Activated naive CD8-positive, alpha-beta T cell treated with anti-CD3 and anti-CD28 coated beads, Interleukin-2, amount 50 U/mL, for 16 hours (primary cell): Measurements from ENCODE around the gene ZBTB24.
"Not testable (repeated sequence)": the region's sequence is repeated elsewhere in the genome, so short reads cannot be mapped to it uniquely, and the experiment has no call there.

ENCODE experiments used
- DNase-seq: peaks from one replicate; pipeline ENCODE4 v3.0.0-alpha.2; 2020; ENCODE audit warnings: low read depth, low spot score

The ZBTB24 gene

DNA sequence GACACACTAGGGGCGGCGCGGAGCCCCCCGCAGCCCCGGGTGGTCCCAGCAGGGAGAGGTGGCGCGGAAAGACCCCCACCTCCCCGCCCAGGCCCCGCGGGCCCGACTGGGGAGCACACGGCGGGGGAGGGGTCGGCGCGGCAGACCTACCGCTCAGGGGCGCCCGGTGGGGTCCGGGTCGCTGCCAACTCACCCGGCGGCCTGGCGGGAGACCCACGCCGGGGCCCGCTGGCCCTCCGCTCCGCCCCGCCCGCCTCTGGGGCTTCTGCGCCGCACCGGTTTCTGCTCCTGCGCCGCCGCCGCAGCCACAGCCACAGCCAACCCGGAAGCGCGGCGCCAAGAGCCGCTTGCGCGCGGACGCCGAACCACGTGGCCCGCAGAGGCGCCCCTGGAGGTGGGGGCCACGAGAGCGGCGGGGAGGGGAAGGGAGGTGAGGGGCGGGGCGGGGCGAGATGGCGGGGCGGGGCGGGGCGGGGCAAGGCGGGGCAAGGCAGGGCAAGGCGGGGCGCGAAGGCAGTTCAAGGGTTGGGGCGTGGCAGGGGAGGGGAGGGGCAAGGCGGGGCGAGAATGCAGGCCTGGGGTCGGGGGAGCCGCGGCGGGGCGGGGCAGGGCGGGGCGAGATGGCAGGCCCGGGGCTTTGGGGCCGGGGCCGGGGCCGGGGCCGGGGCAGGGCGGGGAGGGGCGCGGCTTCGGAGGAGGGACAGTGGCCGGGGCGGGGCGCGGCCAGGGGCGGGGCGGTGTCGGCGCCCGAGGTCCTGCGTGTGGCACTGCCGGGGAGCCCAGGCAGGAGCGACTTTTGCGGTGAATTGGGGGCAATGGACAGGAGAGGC, at the start of gene ZBTB24:
Gene ZBTB24, minus strand, starts transcription at position 315 of the 830 bp plus-strand sequence. CDS start 1,193 bp downstream, outside the sequence.
- peak; percentile 79 for DNase-seq

DNA sequence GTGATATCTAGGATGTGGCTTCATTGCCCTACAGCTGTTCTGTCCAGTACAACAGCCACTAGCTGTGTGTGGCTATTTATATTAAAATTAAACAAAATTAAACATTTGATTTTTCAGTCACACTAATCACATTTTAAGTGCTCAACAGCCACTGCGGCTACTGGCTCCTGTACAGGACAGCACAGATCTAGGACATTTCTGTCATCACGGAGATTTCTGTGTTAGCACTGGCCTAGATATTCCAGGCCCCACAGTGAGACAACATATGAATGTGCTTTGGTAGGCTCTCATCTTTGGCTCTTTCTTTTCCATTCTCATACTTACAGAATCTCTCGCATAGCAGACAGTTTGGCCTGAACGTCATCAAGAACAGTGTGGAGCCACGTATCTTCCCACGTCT, 48.4 kb upstream of the ZBTB24 start:
- no peak for DNase-seq

DNA sequence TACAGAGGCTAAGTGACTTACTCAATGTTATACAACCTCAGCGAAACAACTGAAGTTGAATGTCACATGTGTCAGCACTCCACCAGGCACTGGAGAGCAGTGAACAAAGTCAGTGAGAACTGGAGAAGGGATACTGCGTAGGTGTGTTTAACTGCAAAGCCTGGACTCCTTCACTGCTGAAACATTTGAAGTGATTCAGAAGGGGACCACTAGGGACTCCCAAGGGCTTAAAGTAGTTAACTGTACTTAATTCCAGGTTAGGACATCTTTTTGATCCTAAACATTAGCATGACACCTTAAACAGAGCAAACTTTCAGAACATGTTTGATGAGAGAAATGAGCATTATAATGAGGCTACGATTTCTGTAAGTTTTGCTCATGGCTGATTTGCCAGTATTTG, 45.0 kb upstream of the ZBTB24 start:
- DNase-seq, result no peak

DNA sequence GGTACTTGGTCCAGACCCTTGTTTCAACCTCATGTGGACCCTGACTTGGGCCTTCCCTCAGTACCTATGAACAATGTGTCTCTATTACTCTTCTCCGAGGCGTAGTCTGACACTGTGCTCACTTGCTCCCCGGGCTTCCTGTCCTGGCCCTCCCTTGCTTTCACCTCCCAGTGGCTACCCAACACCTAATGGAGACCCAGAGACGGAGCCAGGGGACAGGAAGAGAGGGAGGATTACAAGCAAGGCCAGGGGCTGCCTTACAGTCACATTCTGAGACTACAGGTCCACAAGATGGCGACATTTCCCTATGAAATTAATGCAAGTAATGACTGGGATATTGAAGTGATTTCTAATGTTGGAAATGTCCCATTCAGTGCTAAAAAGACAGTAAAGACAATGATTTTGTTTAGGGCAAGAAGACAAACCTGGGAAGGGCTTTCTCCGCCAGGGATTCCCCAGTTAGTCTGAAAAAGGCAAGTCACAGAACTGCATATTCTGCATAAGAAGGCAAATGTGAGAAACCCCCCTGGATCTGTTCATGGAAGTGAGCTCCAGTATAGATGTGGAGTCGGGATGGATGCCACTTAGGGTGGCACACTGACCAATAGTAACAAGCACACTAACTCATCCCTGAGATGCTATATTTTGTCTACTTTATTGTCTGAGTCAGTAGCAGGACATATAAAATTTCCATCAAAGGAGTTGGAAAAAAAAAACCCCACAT, 44.0 kb upstream of the ZBTB24 start:
- DNase-seq, result peak; percentile 25

DNA sequence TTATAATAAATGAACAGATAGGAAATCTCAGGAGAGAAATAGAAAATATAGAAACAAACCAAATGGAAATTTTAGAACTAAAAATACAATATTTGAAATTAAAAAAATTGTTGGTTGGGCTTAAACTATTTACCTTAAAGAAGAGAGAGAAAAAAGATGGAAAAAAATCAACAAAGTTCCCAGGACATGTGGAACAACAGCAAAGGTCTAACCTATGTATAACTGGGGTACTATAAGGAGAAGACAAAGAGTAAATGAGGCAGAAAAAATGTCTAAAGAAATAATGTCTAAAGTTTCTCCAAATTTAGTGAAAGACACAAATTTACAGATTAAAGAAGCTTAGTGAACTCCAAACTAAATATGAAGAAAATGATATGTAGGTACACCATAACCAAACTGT, 41.1 kb upstream of the ZBTB24 start:
- DNase-seq, result no peak

DNA sequence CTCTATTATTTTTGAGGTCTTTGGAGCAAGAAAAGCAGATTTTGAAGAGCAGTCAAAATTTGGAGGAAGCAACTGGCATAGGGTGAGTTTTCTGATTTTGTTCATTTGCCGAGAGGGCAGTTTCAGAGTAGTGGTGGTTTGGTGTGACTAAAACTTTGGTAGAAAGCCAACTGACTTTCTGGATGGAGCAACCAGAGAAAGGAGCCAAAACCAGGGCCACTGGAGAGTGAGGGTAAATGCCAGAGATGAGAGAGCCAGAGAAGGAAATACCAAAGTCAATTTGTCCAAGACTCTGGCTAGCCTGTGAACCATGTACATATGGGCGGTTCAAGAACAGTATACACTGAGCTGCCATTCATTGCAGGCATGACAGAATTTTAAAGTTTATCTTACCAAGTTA, 40.5 kb upstream of the ZBTB24 start:
- no peak for DNase-seq

DNA sequence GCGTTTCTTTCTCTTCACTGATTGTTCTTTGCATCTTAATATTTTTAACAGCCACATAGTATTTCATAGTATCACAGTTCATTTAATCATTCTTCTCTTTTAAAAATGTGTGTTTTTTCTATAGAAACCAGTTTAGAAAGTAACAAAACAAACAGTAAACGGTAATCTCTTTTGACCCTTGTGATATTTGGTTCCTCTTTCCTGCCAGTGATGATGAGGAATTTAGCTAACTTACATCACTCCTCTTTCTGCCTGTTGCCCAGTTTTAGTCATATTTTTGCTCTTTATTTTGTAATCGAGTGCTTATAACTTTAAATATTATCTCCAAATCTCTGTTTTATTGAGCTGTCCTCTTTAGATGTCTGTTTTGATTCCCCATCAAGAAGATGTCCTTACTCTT, 38.1 kb upstream of the ZBTB24 start:
- DNase-seq, result no peak

DNA sequence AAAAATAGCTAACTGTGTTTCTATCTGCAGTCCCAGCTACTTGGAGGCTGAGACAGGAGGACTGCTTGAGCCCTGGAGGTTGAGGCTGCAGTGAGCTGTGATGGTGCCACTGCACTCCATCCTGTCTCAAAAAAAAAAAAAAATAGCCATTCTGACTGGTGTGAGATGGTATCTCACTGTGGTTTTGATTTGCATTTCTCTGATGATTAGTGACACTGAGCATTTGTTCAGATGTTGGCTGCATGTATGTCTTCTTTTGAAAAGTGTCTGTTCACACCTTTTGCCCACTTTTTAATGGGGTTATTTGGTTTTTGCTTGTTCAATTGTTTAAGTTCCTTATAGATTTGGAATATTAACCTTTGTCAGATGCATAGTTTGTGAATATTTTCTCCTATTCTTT, 36.6 kb upstream of the ZBTB24 start:
- DNase-seq, result not testable (repeated sequence)

DNA sequence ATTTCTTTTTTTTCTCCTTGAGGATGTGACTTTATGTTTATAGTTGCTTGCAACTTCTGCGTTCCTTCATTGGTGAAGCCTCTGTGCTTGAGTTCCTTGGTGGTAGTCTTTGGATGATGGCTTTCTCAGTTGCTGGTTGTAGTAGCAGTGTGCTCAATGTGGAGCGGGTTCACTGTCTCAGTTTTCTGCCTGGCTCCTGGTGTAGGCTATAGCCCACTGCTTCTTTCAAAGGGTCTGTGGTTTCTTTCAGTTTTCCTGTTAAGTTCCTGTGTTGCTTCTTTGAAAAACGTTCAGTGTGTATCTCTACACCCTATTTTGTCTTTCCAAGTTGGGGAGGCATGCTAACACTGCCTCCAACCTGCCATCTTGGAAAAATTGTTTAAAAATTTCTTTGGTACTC, 33.9 kb upstream of the ZBTB24 start:
- no peak for DNase-seq

DNA sequence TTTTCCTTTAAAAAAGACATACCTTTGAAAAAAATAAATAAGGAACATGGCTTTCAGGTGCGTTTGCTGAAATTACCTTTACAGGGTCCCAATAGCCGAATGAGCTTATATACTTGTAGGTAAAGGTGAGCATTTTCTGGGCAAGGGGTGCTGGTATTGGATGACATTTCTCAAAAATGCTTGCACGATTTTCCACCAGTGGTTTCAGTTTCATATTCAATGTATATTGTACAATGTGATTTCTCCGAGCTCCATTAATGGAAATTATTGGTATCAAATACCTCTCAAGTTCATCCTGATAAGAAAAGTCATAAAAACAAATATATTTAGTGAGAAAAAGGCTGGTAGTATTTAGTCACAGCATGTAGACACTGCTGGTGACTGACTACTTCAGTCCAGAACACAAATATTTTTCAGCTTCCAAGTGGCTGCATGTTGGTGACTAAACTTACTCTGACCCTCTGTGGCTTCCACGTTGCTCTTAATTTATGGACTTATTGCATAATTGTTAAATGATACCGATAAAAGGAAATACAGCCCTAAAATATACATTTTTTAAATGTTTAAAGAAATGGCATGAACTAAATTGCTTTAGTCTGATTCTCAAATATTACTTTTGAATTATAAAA, 32.9 kb upstream of the ZBTB24 start:
- DNase-seq, result no peak

DNA sequence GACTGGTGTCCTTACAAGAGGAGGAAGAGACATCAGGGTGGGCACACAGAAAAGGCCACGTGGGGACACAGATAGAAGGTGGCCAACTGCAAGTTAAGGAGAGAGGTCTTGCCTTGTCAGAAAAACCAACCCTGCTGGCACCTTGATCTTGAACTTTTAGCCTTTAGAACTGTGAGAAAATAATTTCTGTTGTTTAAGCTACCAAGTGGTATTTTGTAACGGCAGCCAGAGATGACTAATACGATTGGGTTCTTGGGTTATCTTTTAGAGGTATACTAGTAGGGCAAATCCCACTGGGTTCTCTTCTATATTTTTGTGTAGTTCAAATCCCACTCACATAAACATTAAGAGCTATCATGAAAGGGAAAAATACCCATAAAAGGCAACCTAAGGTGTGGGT, 31.9 kb upstream of the ZBTB24 start:
- DNase-seq, result no peak

DNA sequence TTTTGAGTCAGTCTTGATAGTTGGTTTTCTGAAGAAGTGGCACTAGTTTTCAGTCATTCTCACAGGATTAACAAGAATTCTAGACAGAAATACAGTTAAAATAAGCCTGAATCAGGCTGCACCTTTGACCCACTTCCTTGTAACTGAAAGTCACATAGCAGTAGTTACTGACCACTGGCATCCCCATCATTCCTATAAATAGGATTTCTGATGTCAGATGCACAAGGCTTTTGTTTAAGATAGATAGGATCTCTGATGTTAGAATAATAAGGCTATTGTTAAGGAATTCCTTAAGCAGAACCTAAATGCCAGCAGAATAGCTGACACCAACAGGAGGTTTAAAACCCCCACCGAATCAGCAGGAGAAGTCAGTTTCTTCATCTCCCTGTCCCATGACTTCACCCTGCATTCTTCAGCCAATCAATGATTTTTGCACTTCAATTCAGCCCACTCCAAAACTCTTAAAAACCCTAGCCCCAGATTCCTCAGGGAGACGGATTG, 30.6 kb upstream of the ZBTB24 start:
- DNase-seq, result no peak

DNA sequence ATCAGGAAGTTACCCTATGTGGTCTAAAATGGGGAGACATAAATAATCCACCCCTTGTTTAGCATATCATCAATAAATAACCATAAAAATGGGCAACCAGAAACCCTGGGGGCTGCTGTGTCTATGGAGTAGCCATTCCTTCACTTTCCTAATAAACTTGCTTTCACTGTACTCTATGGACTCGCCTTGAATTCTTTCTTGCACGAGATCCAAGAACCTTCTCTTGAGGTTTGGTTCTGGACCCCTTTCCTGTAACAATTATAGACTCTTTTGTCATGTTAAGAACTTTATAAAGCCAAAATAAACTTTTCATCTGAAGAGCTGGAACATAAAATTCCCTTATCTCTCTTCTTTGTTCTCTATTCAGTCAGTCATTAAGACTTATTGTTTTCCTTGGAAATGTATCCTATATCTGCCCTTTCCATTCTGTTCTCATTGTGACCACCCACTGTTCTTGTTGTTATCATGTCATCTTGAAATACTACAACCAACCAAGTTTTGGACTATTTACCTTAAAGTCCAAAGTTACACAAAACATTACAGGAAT, 29.3 kb upstream of the ZBTB24 start:
- DNase-seq, result no peak

DNA sequence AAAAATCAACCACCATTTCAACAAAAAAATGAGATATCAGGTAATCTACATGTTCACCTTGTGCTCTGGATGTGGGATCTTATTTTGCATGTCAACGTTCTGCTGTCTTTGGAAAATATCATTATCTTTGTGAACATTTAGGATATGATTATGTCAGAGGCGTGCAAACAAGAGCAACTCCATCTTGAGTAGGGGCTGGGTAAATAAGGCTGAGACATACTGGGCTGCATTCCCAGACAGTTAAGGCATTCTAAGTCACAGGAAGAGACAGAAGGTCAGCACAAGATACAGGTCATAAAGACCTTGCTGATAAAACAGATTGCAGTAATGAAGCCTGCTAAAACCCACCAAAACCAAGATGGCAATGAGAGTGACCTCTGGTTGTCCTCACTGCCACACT, 28.8 kb upstream of the ZBTB24 start:
- DNase-seq, result no peak

DNA sequence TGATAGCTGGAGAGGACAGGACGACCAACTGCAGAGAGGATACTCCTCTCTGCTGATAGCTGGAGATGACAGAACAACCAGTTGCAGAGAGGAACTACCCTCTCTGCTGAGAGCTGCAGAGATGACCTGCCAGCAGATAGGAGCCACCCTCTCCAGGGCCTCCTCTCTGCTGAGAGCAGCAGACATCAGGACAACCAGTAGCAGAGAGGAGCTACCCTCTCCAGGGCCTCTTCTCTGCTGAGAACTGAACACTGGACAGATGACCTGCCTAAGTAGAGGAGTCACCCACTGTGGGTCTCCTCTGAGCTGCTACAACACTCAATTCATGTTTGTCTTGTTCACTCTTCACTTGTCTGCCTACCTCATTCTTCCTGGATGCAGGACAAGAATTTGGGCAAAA, 27.3 kb upstream of the ZBTB24 start:
- no peak for DNase-seq

DNA sequence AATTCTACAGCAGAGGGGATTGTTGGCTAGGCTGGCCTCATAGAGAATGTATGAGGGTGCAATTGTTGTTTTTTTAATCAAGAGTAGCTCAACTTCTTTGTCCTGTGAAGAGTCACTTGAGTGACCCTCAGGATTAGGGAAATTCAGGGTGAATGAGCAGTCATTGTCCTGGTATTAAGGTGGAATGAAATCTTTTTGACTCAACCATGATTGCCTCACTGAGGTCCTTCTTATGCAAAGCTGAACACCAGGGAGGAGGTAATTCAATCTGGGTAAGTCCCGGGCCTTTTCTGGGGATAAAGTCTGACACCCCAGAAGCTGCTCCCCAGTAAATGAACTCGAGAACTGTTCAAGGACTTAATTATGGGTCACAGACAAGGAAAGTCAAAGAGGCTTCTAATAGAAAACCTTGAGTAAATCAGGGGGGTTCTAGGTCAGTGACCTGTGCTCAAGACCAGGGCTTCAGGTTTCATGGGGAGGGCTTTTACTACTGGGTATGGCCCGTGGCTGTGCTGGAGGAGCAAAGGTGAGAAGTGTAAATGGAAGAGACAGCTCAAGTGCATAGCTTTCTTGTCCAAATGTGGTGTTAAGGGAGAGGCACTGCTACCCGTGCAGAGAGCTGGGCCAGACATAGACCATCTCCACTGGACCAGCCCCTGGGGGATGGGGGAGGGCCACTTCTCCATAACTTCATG, 25.3 kb upstream of the ZBTB24 start:
- DNase-seq, result no peak

DNA sequence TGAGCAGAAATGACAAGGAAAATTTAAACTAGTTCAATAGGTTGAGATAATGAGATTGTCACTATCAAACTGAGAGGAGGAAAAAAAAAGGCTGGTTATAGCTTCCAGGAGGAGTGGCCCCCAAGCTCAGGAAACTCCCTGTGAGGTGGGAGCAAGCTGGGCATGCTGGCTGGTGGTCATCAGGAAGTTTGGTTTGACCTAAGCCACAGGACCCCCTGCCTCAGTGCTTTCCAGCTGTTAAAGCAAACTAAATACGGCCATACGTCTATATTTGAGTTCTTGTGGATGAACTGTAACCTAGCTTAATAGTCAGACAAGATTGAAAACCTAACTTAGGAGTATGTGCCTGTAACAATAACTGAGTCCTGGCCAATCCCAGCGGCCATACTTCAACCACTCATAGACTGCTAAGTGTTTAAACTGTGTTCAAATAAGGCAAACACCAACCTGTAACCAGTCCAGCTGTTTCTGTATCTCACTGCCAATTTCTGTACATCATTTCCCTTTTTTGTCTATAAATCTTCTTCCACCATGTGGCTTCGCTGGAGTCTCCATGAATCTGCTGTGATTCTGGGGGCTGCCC, 24.6 kb upstream of the ZBTB24 start:
- no peak for DNase-seq

DNA sequence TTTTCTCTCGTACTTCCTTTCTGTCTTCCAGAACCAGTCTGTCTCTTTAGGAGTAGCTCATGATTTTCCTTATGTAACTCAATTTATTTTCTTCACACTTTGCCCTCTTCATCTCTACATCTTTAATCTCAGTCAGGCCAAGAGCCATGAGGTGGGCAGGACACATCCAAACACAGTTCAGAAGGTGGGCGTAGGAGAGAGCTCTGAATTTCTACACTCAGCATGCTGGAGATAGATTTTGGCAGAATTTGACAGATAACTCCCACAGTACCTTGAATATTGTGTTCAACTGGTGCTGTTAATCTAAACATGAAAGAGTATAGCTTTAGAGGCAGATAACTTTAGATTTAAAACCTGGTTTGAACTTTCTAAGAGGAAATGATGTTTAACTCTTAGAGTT, 23.8 kb upstream of the ZBTB24 start:
- DNase-seq, result no peak

DNA sequence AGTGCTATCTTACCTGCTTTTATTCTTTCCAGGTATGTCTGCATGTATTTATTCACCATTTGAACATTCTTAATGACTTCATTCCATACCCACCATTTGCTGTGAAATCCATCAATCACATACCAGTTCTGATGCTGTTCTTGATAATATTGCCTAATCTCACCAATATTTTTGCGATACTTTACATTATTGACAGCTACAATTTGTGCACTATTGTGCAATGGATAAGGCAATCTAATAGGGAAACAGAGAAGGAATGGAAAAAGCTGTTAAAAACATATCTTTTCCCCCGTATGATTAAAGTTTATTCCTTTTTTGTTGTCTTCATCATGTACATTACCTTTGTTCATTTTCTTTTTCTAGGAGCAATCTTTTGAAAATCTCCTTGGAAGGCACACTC, 23.3 kb upstream of the ZBTB24 start:
- DNase-seq, result no peak

DNA sequence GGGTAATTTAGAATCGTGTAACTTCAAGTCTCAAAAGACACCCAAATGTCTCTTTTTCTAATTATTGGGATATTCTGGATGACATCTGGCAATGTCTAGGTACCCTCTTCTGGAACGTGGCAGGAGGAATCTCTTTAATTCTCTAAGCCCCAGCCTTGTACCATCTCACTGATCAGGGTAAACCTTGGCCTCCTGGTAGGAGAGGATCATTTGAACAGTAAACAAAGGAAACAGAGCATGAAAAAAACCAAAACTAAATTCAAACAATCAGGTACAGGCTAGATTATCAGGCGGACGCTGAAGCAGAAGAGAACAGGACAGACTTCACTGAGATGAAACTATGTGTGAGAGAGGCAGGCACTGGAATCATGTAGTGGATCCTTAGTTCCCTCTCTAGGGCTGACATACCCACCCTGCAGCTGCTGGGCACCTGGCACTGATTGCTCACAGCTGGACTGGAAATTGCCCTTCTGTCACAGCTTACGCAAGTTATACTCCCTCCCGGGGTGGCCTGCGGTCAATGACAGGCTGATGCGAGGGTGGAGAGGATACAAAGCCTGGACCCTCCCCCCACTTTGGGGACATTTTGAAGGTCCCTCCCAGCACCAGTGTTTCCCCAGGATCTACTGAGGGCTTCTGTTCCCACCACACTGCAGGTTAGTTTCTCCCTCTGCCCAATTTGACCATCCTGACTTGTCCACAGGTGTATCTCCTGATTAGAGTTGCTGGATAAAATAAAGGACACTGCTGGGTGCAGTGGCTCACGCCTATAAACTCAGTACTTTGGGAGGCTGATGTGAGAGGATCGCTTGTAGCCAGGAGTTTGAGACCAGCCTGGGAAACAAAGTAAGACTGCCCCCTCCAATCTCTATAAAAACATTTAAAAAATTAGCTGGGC, 20.6 kb upstream of the ZBTB24 start:
- no peak for DNase-seq
